ENCODE results near the gene AKT3.

AKT3 gene

DNA sequence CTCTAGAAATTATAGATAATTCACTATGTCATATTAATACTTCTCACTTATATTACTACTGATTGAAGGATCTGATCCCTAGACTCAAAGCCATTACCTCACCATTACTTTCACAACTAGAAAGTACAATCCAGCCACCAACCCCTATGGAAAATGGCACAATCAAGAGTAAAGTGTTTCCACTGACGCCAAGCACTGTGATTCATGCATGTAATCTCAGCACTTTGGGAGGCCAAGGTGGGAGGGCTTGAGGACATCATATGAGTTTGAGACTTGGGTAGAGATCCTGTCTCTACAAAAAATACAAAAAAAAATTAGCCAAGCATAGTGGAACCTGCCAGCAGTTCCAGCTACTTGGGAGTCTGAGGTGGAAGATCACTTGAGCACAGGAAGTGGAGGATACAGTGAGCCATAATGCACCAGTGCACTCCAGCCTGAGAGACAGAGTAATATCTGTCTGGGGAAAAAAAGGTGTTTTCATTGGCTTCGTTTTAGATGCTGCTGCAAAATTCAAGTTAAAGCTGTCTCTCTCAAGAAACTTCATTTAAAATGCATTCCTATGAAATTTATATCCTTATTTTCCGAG is 126.5 kb downstream of the AKT3 start:
- H3K27me3 ChIP-seq (ENCODE audit: control insufficient read depth, low read length) = peaks cover 3% of the 10 kb centered on the region; the same call in 1 of the 2 replicates
- H3K9me3 ChIP-seq (ENCODE audit: control insufficient read depth, insufficient read depth, low read length) = no peaks in the 10 kb centered on the region
- H3K9me2 ChIP-seq (replicated peaks; ENCODE audit: control insufficient read depth, low read length) = no peaks in the 10 kb centered on the region
- H4K20me1 ChIP-seq (ENCODE audit: control insufficient read depth, insufficient read depth, low read depth, low read length) = no peaks in the 10 kb centered on the region
- no peak overlapping the region for H3K27ac ChIP-seq (ENCODE audit: low read depth, low read length)
- H3K4me3 ChIP-seq (ENCODE audit: low read length) = no peak overlapping the region
- TF ChIP-seq, protein P1, sequence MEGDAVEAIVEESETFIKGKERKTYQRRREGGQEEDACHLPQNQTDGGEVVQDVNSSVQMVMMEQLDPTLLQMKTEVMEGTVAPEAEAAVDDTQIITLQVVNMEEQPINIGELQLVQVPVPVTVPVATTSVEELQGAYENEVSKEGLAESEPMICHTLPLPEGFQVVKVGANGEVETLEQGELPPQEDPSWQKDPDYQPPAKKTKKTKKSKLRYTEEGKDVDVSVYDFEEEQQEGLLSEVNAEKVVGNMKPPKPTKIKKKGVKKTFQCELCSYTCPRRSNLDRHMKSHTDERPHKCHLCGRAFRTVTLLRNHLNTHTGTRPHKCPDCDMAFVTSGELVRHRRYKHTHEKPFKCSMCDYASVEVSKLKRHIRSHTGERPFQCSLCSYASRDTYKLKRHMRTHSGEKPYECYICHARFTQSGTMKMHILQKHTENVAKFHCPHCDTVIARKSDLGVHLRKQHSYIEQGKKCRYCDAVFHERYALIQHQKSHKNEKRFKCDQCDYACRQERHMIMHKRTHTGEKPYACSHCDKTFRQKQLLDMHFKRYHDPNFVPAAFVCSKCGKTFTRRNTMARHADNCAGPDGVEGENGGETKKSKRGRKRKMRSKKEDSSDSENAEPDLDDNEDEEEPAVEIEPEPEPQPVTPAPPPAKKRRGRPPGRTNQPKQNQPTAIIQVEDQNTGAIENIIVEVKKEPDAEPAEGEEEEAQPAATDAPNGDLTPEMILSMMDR (IDR thresholded peaks at IDR 0.05; ENCODE audit: low read depth, low read length, poor library complexity, severe bottlenecking) = no peak
- TF ChIP-seq EZH2phosphoT487 (IDR thresholded peaks at IDR 0.05; ENCODE audit: borderline replicate concordance, low read length) = no peak
- no peaks in the 10 kb centered on the region for H3K79me2 ChIP-seq (ENCODE audit: control insufficient read depth, low read length)
- no peaks in the 10 kb centered on the region for H3K36me3 ChIP-seq (ENCODE audit: control insufficient read depth, low read length)
- H3F3A ChIP-seq (ENCODE audit: control insufficient read depth, insufficient read depth) = peaks cover 8% of the 10 kb centered on the region
- peaks cover 17% of the 10 kb centered on the region for H3K4me1 ChIP-seq (ENCODE audit: control insufficient read depth, low read length)
- no peak overlapping the region for H3K4me2 ChIP-seq (ENCODE audit: low read length)

DNA sequence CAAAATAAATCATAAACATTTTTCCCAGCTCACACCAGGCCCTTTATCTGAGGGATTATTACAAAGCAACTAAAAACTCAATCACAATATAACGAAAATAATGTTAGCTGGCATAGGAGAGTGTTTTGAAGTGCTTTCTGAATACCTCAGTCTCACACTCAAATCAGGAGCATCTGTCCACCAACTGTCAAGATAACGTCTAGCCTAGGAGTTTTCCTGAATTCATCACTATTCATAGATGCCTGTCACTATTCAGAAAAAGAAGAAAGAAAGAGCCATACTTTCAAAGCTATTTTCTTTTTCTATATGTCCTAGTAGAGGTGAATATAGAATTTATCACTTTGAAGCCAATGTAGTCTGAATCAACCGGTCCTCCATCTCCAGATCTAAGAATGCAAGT is 127.0 kb downstream of the AKT3 start:
- no peak overlapping the region for H3K4me3 ChIP-seq (ENCODE audit: low read length)
- peaks cover 12% of the 10 kb centered on the region for H3K4me1 ChIP-seq (ENCODE audit: control insufficient read depth, low read length)
- H3K79me2 ChIP-seq (ENCODE audit: control insufficient read depth, low read length) = no peaks in the 10 kb centered on the region
- H3K27ac ChIP-seq (ENCODE audit: low read depth, low read length) = no peak overlapping the region
- H3F3A ChIP-seq (ENCODE audit: control insufficient read depth, insufficient read depth) = peaks cover 7% of the 10 kb centered on the region
- no peaks in the 10 kb centered on the region for H3K36me3 ChIP-seq (ENCODE audit: control insufficient read depth, low read length)
- no peaks in the 10 kb centered on the region for H4K20me1 ChIP-seq (ENCODE audit: control insufficient read depth, insufficient read depth, low read depth, low read length)
- peaks cover 3% of the 10 kb centered on the region; the same call in 1 of the 2 replicates for H3K27me3 ChIP-seq (ENCODE audit: control insufficient read depth, low read length)
- H3K4me2 ChIP-seq (ENCODE audit: low read length) = no peak overlapping the region
- no peak for TF ChIP-seq EZH2phosphoT487 (IDR thresholded peaks at IDR 0.05; ENCODE audit: borderline replicate concordance, low read length)
- TF ChIP-seq, protein P1 (IDR thresholded peaks at IDR 0.05; ENCODE audit: low read depth, low read length, poor library complexity, severe bottlenecking) = no peak
- H3K9me3 ChIP-seq (ENCODE audit: control insufficient read depth, insufficient read depth, low read length) = no peaks in the 10 kb centered on the region
- no peaks in the 10 kb centered on the region for H3K9me2 ChIP-seq (replicated peaks; ENCODE audit: control insufficient read depth, low read length)

DNA sequence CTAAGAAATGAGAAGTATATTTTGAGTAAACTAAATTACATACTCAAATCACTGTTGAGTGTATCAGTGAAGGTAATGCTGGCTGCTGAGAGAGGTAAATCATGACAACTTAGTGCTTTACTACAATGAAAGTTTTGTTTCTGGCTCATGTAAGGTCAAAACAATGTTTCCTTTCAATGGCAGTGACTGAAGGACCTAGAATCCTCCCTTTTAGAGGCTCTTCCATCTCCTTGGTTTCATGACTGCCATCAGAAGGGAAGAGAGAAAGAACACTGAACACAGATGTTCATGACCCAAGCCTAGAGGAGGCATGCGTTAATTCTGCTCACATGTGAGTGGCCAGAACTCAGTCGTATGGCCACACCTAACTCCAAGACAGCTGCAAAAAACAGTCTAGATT is 130.6 kb downstream of the AKT3 start:
- Histone ChIP-seq H3K27ac (ENCODE audit: low read depth, low read length) (no peak overlapping the region), H3K4me2 (ENCODE audit: low read length) (no peak overlapping the region)

More for the DNA sequence above, 130.6 kb downstream of the AKT3 start:
- H3K9me2 ChIP-seq (replicated peaks; ENCODE audit: control insufficient read depth, low read length) = no peaks in the 10 kb centered on the region
- H3K4me3 ChIP-seq (ENCODE audit: low read length) = no peak overlapping the region
- H3K4me1 ChIP-seq (ENCODE audit: control insufficient read depth, low read length) = no peaks in the 10 kb centered on the region
- H3F3A ChIP-seq (ENCODE audit: control insufficient read depth, insufficient read depth) = no peaks in the 10 kb centered on the region
- no peaks in the 10 kb centered on the region for H3K79me2 ChIP-seq (ENCODE audit: control insufficient read depth, low read length)
- peaks cover 3% of the 10 kb centered on the region; the same call in 1 of the 2 replicates for H3K27me3 ChIP-seq (ENCODE audit: control insufficient read depth, low read length)
- no peaks in the 10 kb centered on the region for H3K36me3 ChIP-seq (ENCODE audit: control insufficient read depth, low read length)
- no peaks in the 10 kb centered on the region for H4K20me1 ChIP-seq (ENCODE audit: control insufficient read depth, insufficient read depth, low read depth, low read length)
- H3K9me3 ChIP-seq (ENCODE audit: control insufficient read depth, insufficient read depth, low read length) = no peaks in the 10 kb centered on the region
- no peak for TF ChIP-seq EZH2phosphoT487 (IDR thresholded peaks at IDR 0.05; ENCODE audit: borderline replicate concordance, low read length)
- TF ChIP-seq, protein P1 (IDR thresholded peaks at IDR 0.05; ENCODE audit: low read depth, low read length, poor library complexity, severe bottlenecking) = no peak
